Stimulated activated CD4-positive, alpha-beta T cell treated with anti-CD3 and anti-CD28 coated beads, Interleukin-4, amount 100 ng/mL, for 48 hours (primary cell): ENCODE results near the gene RC3H1.
"Not testable (repeated sequence)": the region's sequence is repeated elsewhere in the genome, so short reads cannot be mapped to it uniquely, and the experiment has no call there.

Experiments used
- DNase-seq, 2 donors: peaks; one replicate each; pipeline ENCODE4 v3.0.0-alpha.2; 2020; ENCODE audit warnings: low read depth in 2 of 2

Gene RC3H1

DNA sequence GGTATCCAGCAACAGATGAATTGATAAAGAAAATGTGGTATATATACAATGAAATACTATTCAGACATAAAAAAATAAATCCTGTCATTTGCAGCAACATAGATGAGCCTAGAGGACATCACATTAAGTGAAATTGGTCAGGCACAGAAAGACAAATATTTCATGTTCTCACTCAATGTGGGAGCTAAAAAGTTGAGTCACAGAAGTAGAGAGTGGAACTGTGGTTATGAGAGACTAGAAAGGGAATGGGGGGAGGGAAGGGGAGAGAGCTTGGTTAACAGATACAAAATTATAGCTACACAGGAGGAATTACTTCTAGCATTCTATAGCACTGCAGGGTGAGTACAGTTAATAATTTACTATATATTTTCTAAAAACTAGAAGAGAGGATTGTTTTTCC is 68.0 kb downstream of the RC3H1 start:
- DNase-seq: no peak

DNA sequence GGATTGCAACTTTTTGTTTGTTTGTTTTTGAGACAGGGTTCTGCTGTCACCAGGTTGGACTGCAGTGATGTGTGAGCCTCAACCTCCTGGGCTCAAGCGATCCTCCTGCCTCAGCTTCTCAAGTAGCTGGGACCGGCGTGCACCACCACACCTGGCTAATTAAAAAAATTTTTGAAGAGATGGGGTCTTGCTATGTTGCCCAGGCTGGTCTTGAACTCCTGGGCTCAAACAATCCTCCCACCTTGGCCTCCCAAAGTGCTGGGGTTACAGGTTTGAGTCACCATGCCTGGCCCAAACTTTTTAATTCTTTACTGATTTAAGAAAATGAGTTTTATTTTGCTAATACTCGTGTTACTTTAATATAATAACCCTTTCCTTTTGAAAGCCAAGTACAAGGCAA is 73.6 kb downstream of the RC3H1 start:
- no peak for DNase-seq

DNA sequence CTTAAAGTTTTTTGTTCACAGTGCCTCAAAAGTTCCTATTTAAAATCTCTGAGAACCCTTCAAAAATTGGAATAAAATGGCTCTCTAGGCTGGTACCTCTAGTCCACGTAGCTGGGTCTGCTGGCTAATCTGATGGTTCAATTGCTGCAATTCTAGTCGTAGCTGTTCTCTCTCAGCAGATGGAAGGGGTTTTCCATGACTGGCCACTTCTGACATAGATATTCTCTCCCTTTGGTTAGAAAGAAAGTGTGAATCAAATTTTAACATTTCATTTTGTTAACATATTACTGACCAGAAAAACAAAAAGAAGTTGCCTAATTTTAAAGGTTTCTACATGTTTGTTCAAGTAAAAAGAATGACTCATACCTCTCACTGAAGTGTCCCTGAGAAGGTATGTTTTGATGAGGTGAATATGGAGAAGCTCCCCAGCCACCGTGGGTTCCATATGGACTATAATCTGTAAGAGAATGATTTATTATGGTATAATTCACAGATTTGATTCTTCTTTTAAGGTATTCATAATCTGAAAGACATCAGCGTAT is 75.7 kb downstream of the RC3H1 start:
- DNase-seq: no peak

DNA sequence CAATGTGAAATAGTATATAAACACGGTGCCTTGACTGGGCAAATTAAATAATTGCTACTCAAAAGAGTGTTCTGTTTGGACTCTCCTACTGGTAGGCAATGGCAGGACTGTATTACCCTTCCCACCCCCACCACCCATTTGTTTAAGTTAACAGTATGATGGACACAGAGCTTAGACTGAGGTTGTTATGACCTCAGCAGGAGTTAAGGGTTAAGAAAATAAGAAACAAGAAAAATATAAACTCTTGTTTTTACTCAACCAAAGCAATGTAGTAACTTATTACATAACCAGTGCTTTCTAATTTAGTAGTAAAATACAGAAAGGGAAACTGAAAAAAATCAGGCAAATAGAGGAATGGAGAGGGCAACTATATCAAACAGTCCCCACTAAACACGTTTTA is 85.1 kb downstream of the RC3H1 start:
- no peak for DNase-seq

DNA sequence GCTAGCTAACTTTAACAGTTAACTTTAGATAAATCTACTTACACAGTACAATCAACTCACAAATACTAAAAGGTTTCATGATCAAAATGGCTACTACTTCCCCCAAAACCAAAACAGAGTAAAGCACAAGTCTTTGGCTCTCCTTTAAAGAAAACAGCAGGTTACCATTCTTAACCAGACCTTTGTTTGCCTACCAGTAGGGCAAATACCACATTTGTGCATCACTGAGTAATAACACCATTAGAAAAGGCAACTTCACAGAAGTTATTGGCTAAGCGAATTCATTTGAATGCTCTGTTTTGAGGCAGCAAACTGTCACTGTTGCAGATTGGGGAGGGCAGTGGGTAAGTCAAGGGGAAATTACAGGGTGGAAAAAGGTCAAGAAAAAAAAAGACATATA is 87.7 kb downstream of the RC3H1 start:
- DNase-seq: no peak

DNA sequence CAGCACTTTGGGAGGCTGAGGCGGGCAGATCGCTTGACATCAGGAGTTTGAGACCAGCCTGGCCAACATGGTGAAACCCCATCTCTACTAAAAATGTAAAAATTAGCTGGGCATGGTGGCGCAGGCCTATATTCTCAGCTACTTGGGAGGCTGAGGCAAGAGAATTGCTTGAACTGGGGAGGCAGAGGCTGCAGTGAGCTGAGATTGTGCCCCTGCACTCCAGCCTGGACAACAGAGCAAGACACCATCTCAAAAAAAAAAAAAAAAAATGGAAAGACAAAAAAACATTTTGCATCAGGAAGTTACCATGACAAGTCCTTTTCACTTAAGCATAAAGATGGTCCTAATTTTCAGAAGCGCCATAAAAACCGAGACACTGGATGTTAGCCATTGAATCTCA is 91.6 kb downstream of the RC3H1 start:
- DNase-seq: not testable (repeated sequence)

DNA sequence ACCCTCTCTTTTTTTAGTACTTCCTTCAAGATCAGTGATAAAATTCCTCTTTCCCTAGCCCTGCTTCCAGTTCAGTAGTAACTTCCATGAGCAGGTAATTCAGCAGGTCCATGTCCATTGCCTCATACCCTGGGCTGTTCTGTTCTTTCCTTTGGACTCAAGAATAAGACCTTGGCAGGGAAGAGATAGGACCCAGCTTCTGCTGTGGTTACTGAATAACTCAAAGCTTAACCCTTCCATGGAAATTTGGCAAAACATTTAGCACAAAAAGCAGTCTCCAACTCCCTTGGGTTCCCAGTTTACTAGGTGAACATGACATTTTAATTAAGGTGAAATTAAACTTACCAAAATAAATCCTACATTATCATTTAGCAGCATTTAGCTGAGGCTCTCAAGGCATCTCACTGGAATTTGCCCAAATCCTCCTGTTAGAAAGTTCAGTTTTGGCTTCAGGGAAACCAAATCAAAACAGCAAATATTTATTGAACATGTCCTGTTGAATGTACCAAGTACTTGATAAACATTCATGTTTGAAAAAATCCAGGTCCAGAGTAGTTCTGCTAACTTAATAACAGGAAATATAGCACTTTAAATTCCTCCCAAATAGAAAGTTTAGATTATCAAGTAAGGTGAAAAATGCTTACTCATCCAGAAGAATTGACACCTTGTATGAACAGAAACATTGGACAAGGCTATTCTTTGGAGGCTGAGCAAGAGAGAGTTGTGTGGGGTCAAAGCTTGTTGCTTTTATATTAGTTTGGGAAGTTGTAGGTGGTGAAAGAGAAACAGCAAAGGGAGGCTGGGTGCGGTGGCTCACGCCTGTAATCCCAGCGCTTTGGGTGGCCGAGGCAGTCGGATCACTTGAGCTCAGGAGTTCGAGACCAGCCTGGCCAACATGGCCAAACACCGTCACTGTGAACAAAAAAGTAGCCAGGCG is 96.6 kb downstream of the RC3H1 start:
- DNase-seq: no peak

DNA sequence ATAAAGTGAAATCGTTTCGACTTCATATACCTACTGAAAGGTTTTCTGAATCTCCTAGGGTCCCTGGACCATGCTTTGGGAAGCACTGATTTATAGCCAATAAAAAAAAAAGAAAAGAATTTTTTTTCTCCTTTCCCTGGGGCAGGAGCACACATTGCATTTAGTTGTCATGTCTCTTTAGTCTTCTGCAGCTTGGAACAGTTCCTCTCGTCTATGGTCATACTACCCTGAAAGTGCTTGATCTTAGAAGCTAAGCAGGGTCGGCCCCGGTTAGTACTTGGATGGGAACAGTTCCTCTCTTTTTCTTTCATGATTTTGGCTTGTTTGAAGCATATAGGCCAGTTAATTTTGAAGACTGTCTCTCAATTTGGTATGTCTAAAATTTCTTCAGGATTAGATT is 101.3 kb downstream of the RC3H1 start:
- no peak for DNase-seq

DNA sequence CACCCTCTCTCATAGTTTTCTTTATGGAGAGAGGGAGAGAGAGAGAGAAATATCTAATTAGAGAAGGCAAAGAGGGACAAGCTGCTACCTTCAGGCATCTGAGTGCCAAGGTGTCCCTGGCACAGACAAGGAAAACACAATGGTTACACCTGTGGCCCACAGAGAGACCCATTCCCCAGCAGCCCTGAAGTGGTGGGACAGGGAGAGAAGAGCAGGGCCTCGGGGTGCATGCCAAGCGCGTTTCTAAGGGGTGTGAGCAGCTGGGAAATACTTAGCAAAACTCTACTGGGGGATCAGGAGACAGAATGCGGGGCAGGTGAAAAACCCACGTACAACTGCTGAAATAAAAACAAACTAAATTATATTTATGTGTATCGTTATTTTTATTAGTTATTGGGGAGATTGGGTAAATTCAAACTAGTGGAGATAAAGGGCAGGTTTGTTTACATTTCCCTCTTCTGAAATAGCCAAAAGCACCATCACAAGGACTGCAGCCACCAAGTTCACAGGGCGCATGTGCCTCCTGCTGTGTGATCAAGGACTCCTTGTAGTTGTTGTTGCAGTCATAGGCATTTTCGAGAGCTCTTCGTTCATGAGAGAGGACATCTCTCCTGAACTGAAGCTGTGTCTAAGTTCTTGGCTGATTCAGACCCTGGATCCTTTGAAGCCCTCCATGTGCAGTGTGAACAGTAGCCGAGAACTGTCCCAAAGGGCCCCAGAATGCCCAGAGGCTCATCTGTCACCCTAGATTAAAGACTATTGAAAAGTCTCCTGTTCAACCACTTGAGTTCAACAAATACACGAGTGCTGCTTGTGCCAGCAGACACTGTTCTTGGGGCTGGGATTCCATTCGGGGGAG is 104.3 kb downstream of the RC3H1 start:
- DNase-seq: no peak

DNA sequence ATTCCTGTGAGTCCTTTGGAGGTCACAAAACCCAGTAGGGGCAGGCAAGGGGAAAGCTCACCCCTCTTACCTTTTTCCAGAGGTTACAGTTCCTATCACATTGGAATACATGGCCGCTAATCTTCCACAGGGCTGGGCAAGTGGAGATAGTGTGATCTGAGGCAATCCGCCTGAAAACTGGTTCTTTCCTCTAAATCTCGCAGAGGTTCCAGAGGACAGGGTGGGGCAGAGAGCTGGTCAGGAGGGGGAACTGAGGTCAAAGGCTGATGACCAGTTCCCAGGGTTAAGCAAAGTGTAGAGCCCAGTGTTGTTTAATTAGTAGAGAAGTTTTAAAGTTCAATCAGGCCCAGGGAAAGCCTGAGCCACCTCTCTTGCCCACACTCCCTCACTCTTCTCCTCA is 105.0 kb downstream of the RC3H1 start, which contains the start of gene SERPINC1:
SERPINC1 (minus strand) TSS at position 179 of the 400 bp plus-strand sequence; CDS start at position 111, 68 bp downstream.
- DNase-seq: no peak

DNA sequence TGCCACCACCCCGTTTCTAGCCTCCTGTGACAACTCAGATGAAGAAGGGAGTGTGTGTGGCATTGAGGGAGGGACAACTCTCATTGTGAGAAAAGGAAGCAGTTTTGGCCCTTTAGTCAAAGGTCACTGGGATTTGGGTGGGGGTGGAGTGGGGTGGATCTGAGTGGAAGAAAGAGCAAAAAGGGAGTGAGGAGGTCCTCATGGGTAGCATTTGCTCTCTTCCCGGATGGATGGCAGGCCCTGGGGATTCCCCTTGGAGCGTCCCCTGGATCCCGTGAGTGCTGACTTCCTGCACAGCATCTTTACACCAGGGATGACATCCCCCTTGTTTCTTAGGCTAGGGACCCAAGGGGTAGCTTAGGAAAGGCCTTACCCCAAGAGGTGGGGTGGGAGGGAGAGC is 105.5 kb downstream of the RC3H1 start:
- no peak for DNase-seq

DNA sequence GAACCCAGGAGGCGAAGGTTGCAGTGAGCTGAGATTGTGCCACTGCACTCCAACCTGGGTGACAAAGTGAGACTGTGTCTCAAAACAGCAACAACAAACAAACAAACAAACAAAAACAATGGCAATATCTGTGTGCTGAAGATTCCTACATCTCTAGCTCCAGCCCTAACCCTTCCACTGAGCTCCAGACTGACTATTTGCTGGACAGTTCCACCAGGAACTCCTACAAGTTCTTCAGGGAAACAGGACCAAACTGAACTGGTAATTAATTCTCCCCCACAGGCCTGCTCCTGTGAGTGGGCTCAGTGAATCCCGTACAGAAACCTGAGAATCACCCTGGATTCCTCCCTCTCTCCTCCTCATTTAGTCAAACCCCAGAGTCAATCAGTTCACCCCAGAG is 106.6 kb downstream of the RC3H1 start:
- DNase-seq: no peak

DNA sequence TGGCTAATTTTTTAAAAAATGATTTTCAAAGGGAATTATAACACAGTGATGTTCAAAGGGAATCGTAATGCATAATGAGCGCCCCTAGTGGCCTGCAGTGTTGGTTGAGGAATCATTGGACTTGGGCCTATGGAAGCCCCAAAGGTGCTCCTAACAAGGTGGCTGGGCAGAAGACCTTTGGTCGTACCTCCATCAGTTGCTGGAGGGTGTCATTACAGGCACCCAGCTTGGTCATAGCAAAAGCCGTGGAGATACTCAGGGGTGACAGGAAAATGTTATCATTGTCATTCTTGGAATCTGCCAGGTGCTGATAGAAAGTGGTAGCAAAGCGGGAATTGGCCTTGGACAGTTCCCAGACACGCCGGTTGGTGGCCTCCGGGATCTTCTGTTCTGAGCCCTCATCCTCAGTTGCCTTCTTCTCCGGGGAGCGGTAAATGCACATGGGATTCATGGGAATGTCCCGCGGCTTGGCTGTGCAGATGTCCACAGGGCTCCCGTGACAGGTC is 107.7 kb downstream of the RC3H1 start:
- peak; percentile 8 to 18 for DNase-seq

DNA sequence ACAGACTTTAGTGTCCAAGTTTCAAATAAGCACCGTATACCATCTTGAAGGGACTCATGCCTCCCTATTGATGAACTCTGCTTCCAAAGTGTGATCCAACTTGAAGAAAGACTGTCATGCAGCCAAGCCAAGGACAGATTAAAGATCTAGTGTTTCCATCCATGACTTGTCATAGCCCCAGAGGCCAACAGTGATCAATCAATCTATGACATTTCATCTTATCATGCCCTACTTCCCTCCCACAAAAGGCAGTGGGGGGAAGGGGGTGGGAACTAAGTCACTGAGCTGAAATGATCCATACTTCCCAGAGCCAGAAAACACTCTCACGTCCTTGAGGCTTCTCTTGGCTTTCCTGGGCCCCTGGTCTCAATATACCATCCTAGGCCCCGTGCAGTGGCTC is 109.0 kb downstream of the RC3H1 start:
- DNase-seq: no peak

DNA sequence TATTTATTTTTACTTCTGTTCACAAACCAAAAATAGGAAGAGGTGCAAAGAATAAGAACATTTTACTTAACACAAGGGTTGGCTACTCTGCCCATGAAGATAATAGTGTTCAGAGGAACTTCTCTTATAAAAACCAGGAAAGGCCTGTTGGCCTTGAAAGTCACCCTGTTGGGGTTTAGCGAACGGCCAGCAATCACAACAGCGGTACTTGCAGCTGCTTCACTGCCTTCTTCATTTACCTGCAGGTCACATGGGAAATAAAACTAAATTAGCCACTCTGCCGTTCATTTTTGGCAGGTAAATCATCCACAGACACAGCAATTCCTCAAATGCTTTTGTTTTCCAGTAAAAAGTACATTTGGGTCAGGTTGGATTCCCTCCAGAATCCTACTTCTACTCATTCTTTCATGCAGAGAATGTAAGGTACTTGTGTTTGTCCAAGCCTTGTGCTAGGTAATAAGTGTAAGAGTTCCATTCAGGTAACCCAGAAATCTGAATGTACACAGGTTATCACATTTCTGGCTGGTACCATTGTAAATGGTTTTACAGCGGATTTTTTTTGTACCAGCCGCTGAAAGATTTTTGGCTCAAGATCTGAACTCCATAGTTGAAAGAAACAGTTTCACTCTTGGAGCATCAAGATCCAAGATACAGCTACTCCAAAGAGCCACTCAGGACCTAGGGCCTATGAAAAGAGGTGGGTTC is 118.2 kb downstream of the RC3H1 start:
- no peak for DNase-seq

DNA sequence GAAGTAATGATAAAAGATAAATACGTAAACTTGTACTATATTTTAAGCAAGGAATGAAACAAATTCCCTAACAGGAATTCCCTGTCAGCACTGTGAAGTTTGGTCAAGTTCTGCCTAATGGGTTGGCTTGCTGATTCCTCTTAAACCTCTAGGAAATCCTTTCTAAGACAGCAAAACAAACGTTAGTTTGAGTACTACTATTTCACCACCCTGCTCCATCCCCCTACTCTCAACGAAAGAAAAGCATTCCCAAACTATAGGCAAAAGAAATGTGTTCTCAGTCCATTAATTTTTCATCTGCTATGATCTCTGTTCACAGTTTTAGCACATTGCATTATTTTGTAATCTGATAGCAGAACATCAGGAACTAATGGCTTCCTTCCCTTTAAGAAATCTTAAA is 121.2 kb downstream of the RC3H1 start:
- no peak for DNase-seq

DNA sequence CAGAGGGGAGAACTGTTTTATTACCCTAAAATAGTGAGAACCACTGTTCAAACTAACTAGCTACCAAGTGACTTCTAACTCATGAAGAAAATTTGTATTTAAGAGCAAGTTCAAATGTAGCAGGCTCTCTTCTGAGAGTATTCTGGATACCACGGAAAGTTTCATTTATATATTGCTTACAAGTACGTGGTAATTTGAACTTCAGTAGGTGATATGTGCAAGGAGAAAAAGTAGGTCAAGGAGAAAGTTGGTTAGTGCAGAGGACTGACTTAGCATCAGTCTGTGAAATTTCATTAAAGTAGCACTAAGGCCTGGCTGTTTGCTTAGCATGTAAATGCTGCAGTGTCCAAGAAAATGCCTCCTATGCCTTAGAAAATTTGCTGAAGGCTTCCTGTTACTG is 121.7 kb downstream of the RC3H1 start:
- no peak for DNase-seq

DNA sequence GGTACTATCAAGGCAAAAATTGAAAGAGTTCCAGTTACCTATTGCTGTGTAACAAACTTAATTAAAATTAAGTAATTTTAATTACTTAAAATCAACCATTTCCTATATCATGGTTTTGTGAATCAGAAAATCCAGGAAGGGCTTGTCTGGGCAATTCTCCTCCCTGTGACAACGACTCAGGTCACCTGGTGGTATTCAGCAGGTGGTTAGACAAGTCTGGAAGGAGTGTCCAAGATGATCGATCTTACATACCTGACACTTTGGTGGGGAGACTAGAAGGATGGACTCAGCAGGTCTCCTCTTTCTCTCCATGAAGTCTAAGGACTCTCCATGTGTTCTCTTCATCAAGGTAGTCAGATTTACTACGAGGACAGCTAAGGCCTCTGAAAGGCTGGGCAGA is 128.0 kb downstream of the RC3H1 start:
- no peak for DNase-seq

DNA sequence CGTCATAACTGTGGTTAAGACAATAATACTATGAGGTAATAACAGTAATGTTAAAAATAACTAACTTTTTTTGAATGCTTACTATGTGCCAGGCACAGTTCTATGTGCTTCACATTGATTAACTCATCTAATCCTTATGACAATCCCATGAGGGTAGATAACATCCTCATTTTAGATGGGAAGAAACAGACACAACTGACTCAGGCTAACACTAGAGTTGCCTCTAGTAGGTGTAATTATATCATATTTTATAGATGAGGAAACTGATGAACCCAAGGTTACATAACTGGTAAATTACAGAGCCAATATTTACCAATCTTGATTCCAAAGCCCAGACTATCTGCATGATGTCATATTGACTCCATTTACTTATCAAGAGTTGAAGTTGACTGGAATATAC is 128.5 kb downstream of the RC3H1 start:
- no peak for DNase-seq

DNA sequence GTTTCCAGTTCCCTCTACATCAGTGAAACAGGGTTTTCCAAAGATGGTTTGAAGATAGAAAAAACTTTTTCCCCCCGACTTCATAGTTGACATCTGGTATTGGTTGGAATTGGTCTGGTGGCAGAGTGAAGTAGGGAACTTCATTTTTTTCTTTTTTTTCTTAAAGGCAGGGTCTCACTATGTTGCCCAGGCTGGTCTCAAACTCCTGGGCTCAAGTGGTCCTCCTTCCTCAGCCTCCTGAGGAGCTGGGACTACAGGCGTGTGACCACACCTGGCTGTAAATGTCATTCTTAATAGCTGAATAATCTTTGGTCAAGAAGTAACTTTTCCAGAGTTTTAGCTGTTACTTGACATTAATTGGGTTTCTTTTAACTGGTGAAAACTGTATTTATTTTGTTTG is 132.3 kb downstream of the RC3H1 start:
- no peak for DNase-seq

DNA sequence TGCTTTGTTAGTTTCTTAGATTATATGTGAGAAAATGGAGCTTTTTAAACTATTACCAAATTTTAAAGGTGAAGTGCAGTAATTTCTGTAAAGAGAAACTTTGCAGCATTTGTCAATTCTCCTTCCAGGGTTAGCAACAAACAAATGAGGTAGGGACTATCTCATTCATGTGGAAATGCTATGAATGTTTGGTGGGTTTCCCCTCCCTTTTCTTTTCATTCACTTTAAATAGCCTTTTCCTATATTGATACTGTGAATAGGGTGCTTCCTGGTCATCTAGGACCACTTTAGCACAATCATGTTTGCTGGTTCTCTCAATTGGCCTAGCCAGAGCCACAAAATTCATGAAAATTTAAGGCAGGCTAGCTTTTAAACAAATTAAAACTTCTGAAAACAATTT is 133.4 kb downstream of the RC3H1 start:
- no peak for DNase-seq

DNA sequence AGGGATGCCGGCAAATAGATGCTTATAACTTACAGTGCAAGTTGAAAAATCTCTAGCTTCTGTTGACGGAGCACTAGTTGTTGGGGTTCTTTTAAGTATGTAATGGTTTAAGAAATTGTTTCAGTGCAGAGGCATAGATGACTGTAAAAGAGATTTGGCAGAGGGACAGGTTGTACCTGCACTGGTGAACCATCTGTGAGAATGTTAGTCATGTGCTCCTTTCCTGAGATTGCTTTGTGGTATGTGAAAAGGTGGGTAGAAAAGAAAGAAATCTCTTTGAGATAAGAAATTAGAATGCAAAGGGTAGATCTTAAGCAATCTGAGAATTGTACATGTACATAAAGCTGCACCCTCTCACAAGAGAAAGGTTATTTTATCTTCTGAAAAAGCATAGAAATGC is 134.5 kb downstream of the RC3H1 start:
- no peak for DNase-seq
